DND-41 (cell line): ENCODE results near the gene SND1.

Experiments used
- EZH2 ChIP-seq: IDR thresholded peaks from 3 replicates; pipeline ENCODE4 v1.6.1; 2012; ENCODE audit warnings: borderline replicate concordance, low read depth, mild to moderate bottlenecking, moderate library complexity, low read length, inconsistent platforms; ENCODE audit not compliant: severe bottlenecking
- TF ChIP-seq, protein P1 (sequence below): IDR thresholded peaks from 2 replicates; pipeline ENCODE4 v1.5.1; 2012; ENCODE audit warnings: borderline replicate concordance, low read length, moderate library complexity, mild to moderate bottlenecking; ENCODE audit not compliant: poor library complexity, severe bottlenecking; ENCODE audit errors: extremely low read depth

DNA sequence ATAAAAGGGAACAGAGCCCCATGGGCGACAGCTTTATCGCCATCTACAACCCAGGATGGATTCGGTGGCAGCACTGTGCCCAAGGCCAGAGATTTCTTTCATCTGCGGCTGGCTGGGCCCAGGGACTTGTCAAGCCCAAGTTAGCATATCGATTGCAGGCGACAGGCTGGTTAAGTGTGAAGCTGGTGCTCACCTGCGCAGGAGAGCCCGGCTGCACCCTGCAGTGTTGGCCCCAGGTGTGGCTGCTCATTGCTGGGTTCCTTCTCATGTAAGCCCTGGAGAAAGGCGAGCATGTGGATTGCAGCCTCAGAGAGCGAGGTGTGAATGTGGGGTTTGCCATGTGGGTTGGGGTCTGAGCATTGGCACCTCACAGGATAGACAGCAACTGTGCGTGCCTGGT, 419.8 kb downstream of the SND1 start:
- TF ChIP-seq, protein P1, sequence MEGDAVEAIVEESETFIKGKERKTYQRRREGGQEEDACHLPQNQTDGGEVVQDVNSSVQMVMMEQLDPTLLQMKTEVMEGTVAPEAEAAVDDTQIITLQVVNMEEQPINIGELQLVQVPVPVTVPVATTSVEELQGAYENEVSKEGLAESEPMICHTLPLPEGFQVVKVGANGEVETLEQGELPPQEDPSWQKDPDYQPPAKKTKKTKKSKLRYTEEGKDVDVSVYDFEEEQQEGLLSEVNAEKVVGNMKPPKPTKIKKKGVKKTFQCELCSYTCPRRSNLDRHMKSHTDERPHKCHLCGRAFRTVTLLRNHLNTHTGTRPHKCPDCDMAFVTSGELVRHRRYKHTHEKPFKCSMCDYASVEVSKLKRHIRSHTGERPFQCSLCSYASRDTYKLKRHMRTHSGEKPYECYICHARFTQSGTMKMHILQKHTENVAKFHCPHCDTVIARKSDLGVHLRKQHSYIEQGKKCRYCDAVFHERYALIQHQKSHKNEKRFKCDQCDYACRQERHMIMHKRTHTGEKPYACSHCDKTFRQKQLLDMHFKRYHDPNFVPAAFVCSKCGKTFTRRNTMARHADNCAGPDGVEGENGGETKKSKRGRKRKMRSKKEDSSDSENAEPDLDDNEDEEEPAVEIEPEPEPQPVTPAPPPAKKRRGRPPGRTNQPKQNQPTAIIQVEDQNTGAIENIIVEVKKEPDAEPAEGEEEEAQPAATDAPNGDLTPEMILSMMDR: no peak
- TF ChIP-seq EZH2: no peak
